HEK293 (cell line): Measurements from ENCODE around the gene CBX7.

Experiments used
- CTCF ChIA-PET: fragments of 350-600 bp; formaldehyde crosslinking; extraction: SDS; loops from one replicate; lab custom pipeline; 2021; ENCODE audit warnings: antibody characterized with exemption; lab: Yijun Ruan, JAX
- POLR2A ChIA-PET: fragments of 300-600 bp; formaldehyde crosslinking; extraction: SDS; loops from one replicate; lab custom pipeline; 2020; ENCODE audit warnings: antibody characterized with exemption, inconsistent platforms; lab: Yijun Ruan, JAX
- H3K27ac ChIP-seq: fragments of 200-500 bp; sonication (Bioruptor generic); 2 replicates; pipeline ENCODE4 v1.5.1; 2014; ENCODE audit warnings: low read depth, low read length, control low read depth, inconsistent platforms; ENCODE audit errors: extremely low read depth
- H3K36me3 ChIP-seq, 2 experiments: fragments of 200-500 bp in 1 of 2; sonication (Bioruptor generic) in 1 of 2; 1 replicate in 1 of 2; 2 replicates in 1 of 2; pipeline ENCODE4 v1.5.1; 2014 to 2017; ENCODE audit warnings: inconsistent platforms in 2 of 2, low read length in 2 of 2; ENCODE audit not compliant: control insufficient read depth in 2 of 2, insufficient read depth in 1 of 2
- H3K4me1 ChIP-seq: fragments of 200-500 bp; sonication (Bioruptor generic); 2 replicates; pipeline ENCODE4 v1.5.1; 2014; ENCODE audit warnings: mild to moderate bottlenecking, low read length, inconsistent platforms; ENCODE audit not compliant: control insufficient read depth, insufficient read depth
- H3K4me3 ChIP-seq: 2 replicates; pipeline ENCODE4 v1.5.1; 2011; ENCODE audit warnings: low read depth, mild to moderate bottlenecking, control low read depth, low read length, moderate library complexity
- H3K9me3 ChIP-seq: fragments of 200-500 bp; sonication (Bioruptor generic); 2 replicates; pipeline ENCODE4 v1.5.1; 2014; ENCODE audit warnings: low read depth, low read length, inconsistent platforms; ENCODE audit not compliant: control insufficient read depth, insufficient read depth
- GFI1B ChIP-seq: fragments of 450-650 bp; formaldehyde crosslinking; IDR thresholded peaks from 2 replicates; pipeline ENCODE4 v1.5.1; 2016; ENCODE audit warnings: missing biosample characterization, missing genetic modification characterization
- GLIS1 ChIP-seq: fragments of 450-650 bp; formaldehyde crosslinking; IDR thresholded peaks from 2 replicates; pipeline ENCODE4 v1.5.1; 2016; ENCODE audit warnings: missing biosample characterization, missing genetic modification characterization
- HOXC10 ChIP-seq: sonication (generic); formaldehyde crosslinking; IDR thresholded peaks from 2 replicates; pipeline ENCODE4 v1.8.1; 2023; ENCODE audit warnings: mild to moderate bottlenecking, missing genetic modification reagents
- PRDM1 ChIP-seq: fragments of 450-650 bp; formaldehyde crosslinking; IDR thresholded peaks from 2 replicates; pipeline ENCODE4; 2016; ENCODE audit warnings: missing biosample characterization, missing genetic modification characterization
- ZBTB17 ChIP-seq: fragments of 450-650 bp; formaldehyde crosslinking; IDR thresholded peaks from 2 replicates; pipeline ENCODE4 v1.5.1; 2016; ENCODE audit warnings: missing biosample characterization, missing genetic modification characterization
- ZFHX2 ChIP-seq: fragments of 450-650 bp; formaldehyde crosslinking; conservative IDR thresholded peaks from 2 replicates; pipeline ENCODE4 v1.5.1; 2016; ENCODE audit warnings: missing biosample characterization, missing genetic modification characterization
- ZIC2 ChIP-seq: fragments of 450-650 bp; formaldehyde crosslinking; IDR thresholded peaks from 2 replicates; pipeline ENCODE4 v1.5.1; 2016; ENCODE audit warnings: missing biosample characterization, missing genetic modification characterization
- ZNF138 ChIP-seq: fragments of 450-650 bp; formaldehyde crosslinking; IDR thresholded peaks from 2 replicates; pipeline ENCODE4 v1.5.1; 2016; ENCODE audit warnings: missing biosample characterization, missing genetic modification characterization, borderline replicate concordance
- ZNF16 ChIP-seq: fragments of 450-650 bp; formaldehyde crosslinking; IDR thresholded peaks from 2 replicates; pipeline ENCODE4 v1.5.1; 2016; ENCODE audit warnings: low read depth, missing biosample characterization, missing genetic modification characterization
- ZNF266 ChIP-seq: fragments of 450-650 bp; formaldehyde crosslinking; IDR thresholded peaks from 2 replicates; pipeline ENCODE4 v1.5.1; 2016; ENCODE audit warnings: missing biosample characterization, missing genetic modification characterization, low read depth
- ZNF350 ChIP-seq: fragments of 450-650 bp; formaldehyde crosslinking; IDR thresholded peaks from 2 replicates; pipeline ENCODE4 v1.5.0; 2017; ENCODE audit warnings: missing biosample characterization, mild to moderate bottlenecking, missing genetic modification characterization
- ZNF37A ChIP-seq: fragments of 450-650 bp; IDR thresholded peaks from 2 replicates; pipeline ENCODE4 v1.5.1; 2018; ENCODE audit warnings: missing biosample characterization, missing genetic modification characterization
- ZNF391 ChIP-seq: fragments of 450-650 bp; formaldehyde crosslinking; IDR thresholded peaks from 2 replicates; pipeline ENCODE4 v1.5.1; 2016; ENCODE audit warnings: low read depth, missing biosample characterization, missing genetic modification characterization, borderline replicate concordance
- ZNF426 ChIP-seq: fragments of 450-650 bp; formaldehyde crosslinking; IDR thresholded peaks from 2 replicates; pipeline ENCODE4 v1.5.1; 2017; ENCODE audit warnings: missing biosample characterization, missing genetic modification characterization, mild to moderate bottlenecking, inconsistent platforms, moderate library complexity
- ZNF518A ChIP-seq: fragments of 450-650 bp; formaldehyde crosslinking; conservative IDR thresholded peaks from 2 replicates; pipeline ENCODE4 v1.5.1; 2016; ENCODE audit warnings: low read depth, missing biosample characterization, missing genetic modification characterization
- ZNF549 ChIP-seq: fragments of 450-650 bp; IDR thresholded peaks from 2 replicates; pipeline ENCODE4 v1.5.1; 2018; ENCODE audit warnings: missing biosample characterization, missing genetic modification characterization, mild to moderate bottlenecking, inconsistent platforms, moderate library complexity
- ZNF600 ChIP-seq: fragments of 450-650 bp; formaldehyde crosslinking; IDR thresholded peaks from 2 replicates; pipeline ENCODE4 v1.5.1; 2016; ENCODE audit warnings: missing biosample characterization, missing genetic modification characterization
- ZNF623 ChIP-seq: fragments of 450-650 bp; formaldehyde crosslinking; IDR thresholded peaks from 2 replicates; pipeline ENCODE4 v1.5.1; 2016; ENCODE audit warnings: missing biosample characterization, missing genetic modification characterization
- ZNF660 ChIP-seq: fragments of 450-650 bp; IDR thresholded peaks from 2 replicates; pipeline ENCODE4 v1.5.1; 2018; ENCODE audit warnings: missing biosample characterization, mild to moderate bottlenecking, missing genetic modification characterization
- ZNF747 ChIP-seq: fragments of 450-650 bp; formaldehyde crosslinking; IDR thresholded peaks from 2 replicates; pipeline ENCODE4 v1.5.1; 2016; ENCODE audit warnings: missing biosample characterization, missing genetic modification characterization
- ZNF777 ChIP-seq: fragments of 450-650 bp; formaldehyde crosslinking; IDR thresholded peaks from 2 replicates; pipeline ENCODE4 v1.5.1; 2017; ENCODE audit warnings: missing biosample characterization, missing genetic modification characterization, borderline replicate concordance
- ZNF830 ChIP-seq: fragments of 450-650 bp; IDR thresholded peaks from 2 replicates; pipeline ENCODE4 v1.5.0; 2018; ENCODE audit warnings: missing biosample characterization, missing genetic modification characterization, low read depth, mild to moderate bottlenecking, moderate library complexity
- TF ChIP-seq, protein P1 (sequence below): fragments of 450-650 bp; IDR thresholded peaks from 2 replicates; pipeline ENCODE4 v1.5.1; 2018; ENCODE audit warnings: missing biosample characterization, missing genetic modification characterization
- TF ChIP-seq, protein P2 (sequence below): fragments of 450-650 bp; formaldehyde crosslinking; IDR thresholded peaks from 2 replicates; pipeline ENCODE4 v1.5.1; 2016; ENCODE audit warnings: missing biosample characterization, missing genetic modification characterization

CBX7 gene

DNA sequence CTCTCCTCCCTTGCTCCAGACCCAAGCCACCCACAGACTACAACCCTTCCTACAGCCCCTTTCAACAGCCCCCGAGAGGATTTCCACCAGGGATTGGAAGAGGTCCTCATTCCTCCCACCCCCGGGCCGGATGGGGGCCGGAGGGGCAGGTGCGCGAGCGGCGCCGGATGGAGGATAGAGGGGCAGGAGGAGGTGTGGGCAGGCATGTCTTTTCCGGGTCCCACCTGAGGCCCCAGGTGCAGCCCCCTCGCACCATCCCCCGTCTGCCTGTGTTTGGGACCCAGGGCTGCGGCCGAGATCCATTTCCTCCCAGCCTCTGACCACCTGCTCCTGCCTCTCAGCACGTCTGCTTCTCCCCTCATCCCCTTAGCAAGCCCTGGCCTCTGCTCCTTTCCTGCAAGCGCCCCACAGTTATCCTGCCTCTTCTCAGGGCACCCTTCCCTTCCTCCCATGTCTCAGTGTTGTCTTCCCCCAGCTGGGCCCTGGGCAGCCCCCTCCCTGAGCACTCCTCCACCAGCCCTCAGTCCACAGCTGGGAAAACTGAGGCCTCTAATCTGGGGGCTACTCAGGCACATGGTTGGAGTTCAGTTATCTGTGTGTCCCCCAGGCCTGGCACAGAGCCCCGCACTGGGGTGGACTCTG lies 19.3 kb upstream of the CBX7 start:
- Histone ChIP-seq H3K4me3 (no peak overlapping the region), H3K27ac (no peak overlapping the region), H3K9me3 (no peaks in the 10 kb centered on the region), H3K36me3 (no peaks in the 10 kb centered on the region), H3K4me1 (peaks cover 10% of the 10 kb centered on the region)
- TF ChIP-seq ZNF426 (tag by site-specific recombination) (no peak), ZBTB17 (tag by site-specific recombination) (no peak), ZFHX2 (tag by site-specific recombination) (0 out of 2 replicates have a peak, but pooled peaks have one; percentile 7), ZNF16 (no peak)
- POLR2A ChIA-PET: interaction anchor here (1.0 to 10.8 kb wide), 5 partner anchors 82 to 357 kb away, joined by 3 to 119 read pairs (median 4); partner anchors contain the start of genes ATF4 and RPL3
- CTCF ChIA-PET: interaction anchor here (0.6 to 8.1 kb wide), 33 partner anchors 7 to 1425 kb away, joined by 3 to 98 read pairs (median 5); partner anchors contain the start of gene RPL3

DNA sequence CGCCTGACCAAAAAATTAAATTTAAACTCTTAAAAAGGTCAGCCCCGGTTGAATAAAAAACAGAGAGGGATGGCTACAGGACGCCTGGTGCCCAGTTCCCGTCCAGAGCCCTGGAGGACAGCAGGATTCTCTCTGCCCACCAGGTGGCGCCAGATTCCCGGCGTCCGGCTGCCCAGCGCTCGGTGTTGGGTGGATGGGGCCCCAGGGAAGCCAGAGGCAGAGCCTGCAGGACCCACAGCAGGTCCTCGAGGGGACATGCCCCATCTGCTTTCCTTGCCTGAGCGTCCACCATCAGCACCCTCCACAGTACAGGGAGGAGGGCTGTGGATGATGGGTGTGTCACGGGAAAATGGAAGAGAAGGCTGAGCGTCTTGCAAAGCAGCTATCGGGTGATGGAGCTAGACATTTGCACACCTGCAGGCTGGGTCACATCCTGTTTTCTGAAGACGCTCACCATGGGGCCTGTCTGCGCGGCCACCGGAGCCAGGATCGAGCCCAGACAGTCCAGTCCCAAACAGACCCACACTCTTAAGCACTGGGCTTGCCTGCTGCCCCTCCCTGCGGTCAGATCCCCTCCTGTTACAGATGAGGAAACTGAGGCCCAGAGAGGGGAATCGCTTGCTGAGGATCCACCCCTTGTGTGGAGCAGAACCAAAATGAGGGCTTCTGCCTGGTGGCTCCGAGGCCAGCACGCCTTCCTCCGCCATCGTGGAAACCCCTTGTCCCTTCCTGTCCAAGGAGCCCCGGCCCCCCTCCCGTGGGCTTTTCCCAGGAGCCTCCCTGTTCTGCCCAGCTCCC lies 18.5 kb upstream of the CBX7 start:
- Histone ChIP-seq H3K4me1 (peaks cover 10% of the 10 kb centered on the region), H3K36me3 (no peaks in the 10 kb centered on the region), H3K4me3 (no peak overlapping the region), H3K27ac (no peak overlapping the region), H3K9me3 (no peaks in the 10 kb centered on the region)
- POLR2A ChIA-PET: interaction anchor here (1.0 to 10.8 kb wide), 6 partner anchors 74 to 358 kb away, joined by 3 to 119 read pairs (median 4); partner anchors contain the start of genes ATF4, PDGFB and RPL3
- CTCF ChIA-PET: interaction anchor here (0.6 to 8.1 kb wide), 38 partner anchors 8 to 1426 kb away, joined by 3 to 98 read pairs (median 4); partner anchors contain the start of gene RPL3
- no peak for TF ChIP-seq ZNF518A (tag by site-specific recombination)
- no peak for TF ChIP-seq ZNF623
- no peak for TF ChIP-seq ZNF549 (tag by site-specific recombination)
- TF ChIP-seq ZNF600 (tag by site-specific recombination): peak; percentile 97
- TF ChIP-seq ZNF37A: no peak
- no peak for TF ChIP-seq PRDM1 (tag by site-specific recombination)
- no peak for TF ChIP-seq ZNF777 (tag by site-specific recombination)
- TF ChIP-seq HOXC10 (CRISPR knock-in tag): no peak
- TF ChIP-seq GFI1B (tag by site-specific recombination): no peak
- TF ChIP-seq ZNF660: no peak
- TF ChIP-seq, protein P1, sequence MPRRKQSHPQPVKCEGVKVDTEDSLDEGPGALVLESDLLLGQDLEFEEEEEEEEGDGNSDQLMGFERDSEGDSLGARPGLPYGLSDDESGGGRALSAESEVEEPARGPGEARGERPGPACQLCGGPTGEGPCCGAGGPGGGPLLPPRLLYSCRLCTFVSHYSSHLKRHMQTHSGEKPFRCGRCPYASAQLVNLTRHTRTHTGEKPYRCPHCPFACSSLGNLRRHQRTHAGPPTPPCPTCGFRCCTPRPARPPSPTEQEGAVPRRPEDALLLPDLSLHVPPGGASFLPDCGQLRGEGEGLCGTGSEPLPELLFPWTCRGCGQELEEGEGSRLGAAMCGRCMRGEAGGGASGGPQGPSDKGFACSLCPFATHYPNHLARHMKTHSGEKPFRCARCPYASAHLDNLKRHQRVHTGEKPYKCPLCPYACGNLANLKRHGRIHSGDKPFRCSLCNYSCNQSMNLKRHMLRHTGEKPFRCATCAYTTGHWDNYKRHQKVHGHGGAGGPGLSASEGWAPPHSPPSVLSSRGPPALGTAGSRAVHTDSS: no peak
- no peak for TF ChIP-seq ZNF350 (tag by site-specific recombination)
- no peak for TF ChIP-seq ZFHX2 (tag by site-specific recombination)
- TF ChIP-seq, protein P2, sequence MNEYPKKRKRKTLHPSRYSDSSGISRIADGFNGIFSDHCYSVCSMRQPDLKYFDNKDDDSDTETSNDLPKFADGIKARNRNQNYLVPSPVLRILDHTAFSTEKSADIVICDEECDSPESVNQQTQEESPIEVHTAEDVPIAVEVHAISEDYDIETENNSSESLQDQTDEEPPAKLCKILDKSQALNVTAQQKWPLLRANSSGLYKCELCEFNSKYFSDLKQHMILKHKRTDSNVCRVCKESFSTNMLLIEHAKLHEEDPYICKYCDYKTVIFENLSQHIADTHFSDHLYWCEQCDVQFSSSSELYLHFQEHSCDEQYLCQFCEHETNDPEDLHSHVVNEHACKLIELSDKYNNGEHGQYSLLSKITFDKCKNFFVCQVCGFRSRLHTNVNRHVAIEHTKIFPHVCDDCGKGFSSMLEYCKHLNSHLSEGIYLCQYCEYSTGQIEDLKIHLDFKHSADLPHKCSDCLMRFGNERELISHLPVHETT (tag by site-specific recombination): no peak
- TF ChIP-seq GLIS1 (tag by site-specific recombination): peak; percentile 55
- no peak for TF ChIP-seq ZNF747 (tag by site-specific recombination)
- no peak; the same call in 1 of the 2 replicates for TF ChIP-seq ZNF391
- no peak for TF ChIP-seq ZNF830 (tag by site-specific recombination)
- no peak for TF ChIP-seq ZNF138 (tag by site-specific recombination)
- TF ChIP-seq ZIC2: peak; percentile 46
- TF ChIP-seq ZNF266: no peak
